Prostate gland (tissue), 2 donors: ENCODE measurements around the gene XPO4.
"Not testable (repeated sequence)": the region's sequence is repeated elsewhere in the genome, so short reads cannot be mapped to it uniquely, and the experiment has no call there.

Experiments
- CTCF ChIP-seq, 4 experiments: fragments of 200-600 bp in 2 of 4; fragments of 450-650 bp in 2 of 4; sonication (generic) in 2 of 4; IDR thresholded peaks; 1 replicate in 3 of 4; 2 replicates in 1 of 4; pipeline ENCODE4 v1.5.1; 2016 to 2019; ENCODE audit warnings: antibody characterized with exemption in 4 of 4, mild to moderate bottlenecking in 2 of 4, moderate library complexity in 2 of 4
- POLR2AphosphoS5 ChIP-seq: sonication (generic); formaldehyde crosslinking; IDR thresholded peaks from one replicate; pipeline ENCODE4 v1.6.1; 2017; ENCODE audit warnings: antibody characterized with exemption

DNA sequence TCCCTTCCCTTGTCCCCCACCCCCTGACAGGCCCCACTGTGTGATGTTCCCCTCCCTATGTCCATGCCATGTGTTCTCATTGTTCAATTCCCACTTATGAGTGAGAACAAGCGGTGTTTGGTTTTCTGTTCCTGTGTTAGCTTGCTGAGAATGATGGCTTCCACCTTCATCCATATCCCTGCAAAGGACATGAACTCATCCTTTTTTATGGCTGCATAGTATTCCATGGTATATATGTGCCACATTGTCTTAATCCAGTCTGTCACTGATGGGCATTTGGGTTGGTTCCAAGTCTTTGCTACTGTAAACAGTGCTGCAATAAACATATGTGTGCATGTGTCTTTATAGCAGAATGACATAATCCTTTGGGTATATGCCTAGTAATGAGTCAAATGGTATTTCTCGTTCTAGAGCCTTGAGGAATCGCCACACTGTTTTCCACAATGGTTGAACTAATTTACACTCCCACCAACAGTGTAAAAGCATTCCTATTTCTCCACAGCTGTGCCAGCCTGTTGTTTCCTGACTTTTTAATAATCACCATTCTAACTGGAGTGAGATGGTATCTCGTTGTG is 158.6 kb downstream of the XPO4 start:
- not testable (repeated sequence) for TF ChIP-seq CTCF (IDR thresholded peaks at IDR 0.05); POLR2AphosphoS5
